HepG2 (cell line): ENCODE results near the gene PSMG4. TPM values are rescaled to one million over a fixed set of nuclear protein-coding genes. Genes with fewer than 3 reads are reported as not detected.
A peak's percentile ranks its signal among the peaks of the same experiment; 100 is the strongest.

Source experiments
- MAX ChIP-seq: IDR thresholded peaks from 2 replicates; pipeline ENCODE4 v1.6.1; 2012; ENCODE audit warnings: inconsistent platforms
- NFKB2 ChIP-seq: sonication (generic); formaldehyde crosslinking; IDR thresholded peaks from 2 replicates; pipeline ENCODE4 v1.4.0; 2020; ENCODE audit warnings: missing genetic modification reagents, borderline replicate concordance
- SOX6 ChIP-seq, 2 experiments: fragments of 450-650 bp in 1 of 2; sonication (generic) in 1 of 2; formaldehyde crosslinking in 1 of 2; IDR thresholded peaks; 2 replicates each; pipeline versions ENCODE4 v1.4.0 to v1.6.1; 2017 to 2020; ENCODE audit warnings: antibody characterized with exemption in 1 of 2, mild to moderate bottlenecking in 1 of 2, missing genetic modification reagents in 1 of 2
- U2AF1 ChIP-seq: fragments of 200-400 bp; formaldehyde crosslinking; optimal IDR thresholded peaks from 2 replicates; pipeline ENCODE3; 2017; ENCODE audit warnings: mild to moderate bottlenecking, low read depth, low read length
- ZNF589 ChIP-seq: sonication (generic); formaldehyde crosslinking; conservative IDR thresholded peaks from 2 replicates; pipeline ENCODE4 v1.8.0; 2022; ENCODE audit warnings: mild to moderate bottlenecking, moderate library complexity, missing genetic modification reagents
- ZNF678 ChIP-seq: sonication (generic); formaldehyde crosslinking; IDR thresholded peaks from 2 replicates; pipeline ENCODE4 v1.4.0; 2020; ENCODE audit warnings: mild to moderate bottlenecking, missing genetic modification reagents
- polyA plus RNA-seq, 8 experiments: library from polyadenylated mRNA; depleted of rRNA in 3 of 8; stranded (reverse) in 7 of 8; unstranded in 1 of 8; fragments of >200 nt; fragmentation: Illumina TruSeq in 4 of 8; extraction: Trizol in 4 of 8; gene quantifications; 2 replicates each; pipeline versions ENCODE4 v1.2.1 to v1.2.3, GENCODE V29; 2011 to 2016; ENCODE audit warnings: low read depth in 4 of 8, missing spikeins in 1 of 8, mixed read lengths in 1 of 8; ENCODE audit not compliant: insufficient read depth in 1 of 8
- total RNA-seq, 5 experiments: library from RNA; depleted of rRNA; stranded (reverse); fragments of >200 nt; fragmentation: Illumina TruSeq; extraction: Trizol; gene quantifications; 2 replicates each; pipeline ENCODE4 v1.2.3, GENCODE V29; 2016; ENCODE audit warnings: low read depth in 1 of 5
- TF ChIP-seq, protein P1 (sequence below): sonication (generic); formaldehyde crosslinking; IDR thresholded peaks from 2 replicates; pipeline ENCODE4 v1.5.1; 2020; ENCODE audit warnings: mild to moderate bottlenecking, missing genetic modification reagents, moderate library complexity
- TF ChIP-seq, protein P2 (sequence below): IDR thresholded peaks from 2 replicates; pipeline ENCODE4 v1.6.1; 2016; ENCODE audit warnings: missing compliant biosample characterization, missing genetic modification reagents, borderline replicate concordance

Gene PSMG4
- total and polyA plus RNA-seq, 2 of the 13 experiments (the other 11 are each of a cell fraction or from before 2014, with no cell fraction given): 28.5 to 32.8 TPM

DNA sequence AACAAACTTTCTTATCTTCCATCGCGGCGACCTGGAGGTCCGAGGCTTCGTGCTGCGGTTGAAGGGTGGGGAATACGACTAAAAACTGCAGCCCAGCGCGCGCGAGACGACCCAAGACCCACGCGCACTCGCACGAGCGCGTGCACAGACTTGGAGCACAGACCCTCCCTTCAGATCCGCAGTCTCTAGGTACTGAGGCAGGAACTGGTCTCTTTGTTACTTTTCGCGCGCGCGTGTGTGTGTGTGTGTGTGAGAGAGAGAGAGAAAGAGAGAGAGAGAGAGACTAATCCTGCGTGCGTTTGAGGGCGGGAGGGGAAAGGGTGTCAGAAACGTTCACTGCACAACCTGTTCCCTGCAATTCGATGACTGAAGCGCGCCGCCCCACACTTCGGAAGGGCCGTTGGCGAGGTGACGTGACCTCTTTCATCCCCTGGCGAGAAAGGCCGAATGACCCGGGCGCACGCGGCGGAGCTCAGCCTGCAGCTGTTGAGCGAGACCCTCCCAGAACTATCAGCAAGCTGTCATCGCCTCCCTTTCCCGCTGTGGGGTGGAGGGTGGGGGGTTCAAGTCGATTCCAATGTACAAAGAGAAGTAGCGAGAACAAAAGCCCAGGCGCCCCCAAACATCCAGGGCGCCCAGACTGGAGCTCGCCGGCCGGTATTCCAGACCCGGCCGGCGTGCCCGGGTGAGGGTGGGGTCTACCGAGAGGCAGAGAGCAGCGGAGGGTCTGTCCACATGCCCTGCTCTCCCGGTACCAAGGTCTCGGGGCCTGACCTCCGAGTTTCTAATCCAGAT is 29.8 kb upstream of the PSMG4 start (continued):
- TF ChIP-seq, protein P1, sequence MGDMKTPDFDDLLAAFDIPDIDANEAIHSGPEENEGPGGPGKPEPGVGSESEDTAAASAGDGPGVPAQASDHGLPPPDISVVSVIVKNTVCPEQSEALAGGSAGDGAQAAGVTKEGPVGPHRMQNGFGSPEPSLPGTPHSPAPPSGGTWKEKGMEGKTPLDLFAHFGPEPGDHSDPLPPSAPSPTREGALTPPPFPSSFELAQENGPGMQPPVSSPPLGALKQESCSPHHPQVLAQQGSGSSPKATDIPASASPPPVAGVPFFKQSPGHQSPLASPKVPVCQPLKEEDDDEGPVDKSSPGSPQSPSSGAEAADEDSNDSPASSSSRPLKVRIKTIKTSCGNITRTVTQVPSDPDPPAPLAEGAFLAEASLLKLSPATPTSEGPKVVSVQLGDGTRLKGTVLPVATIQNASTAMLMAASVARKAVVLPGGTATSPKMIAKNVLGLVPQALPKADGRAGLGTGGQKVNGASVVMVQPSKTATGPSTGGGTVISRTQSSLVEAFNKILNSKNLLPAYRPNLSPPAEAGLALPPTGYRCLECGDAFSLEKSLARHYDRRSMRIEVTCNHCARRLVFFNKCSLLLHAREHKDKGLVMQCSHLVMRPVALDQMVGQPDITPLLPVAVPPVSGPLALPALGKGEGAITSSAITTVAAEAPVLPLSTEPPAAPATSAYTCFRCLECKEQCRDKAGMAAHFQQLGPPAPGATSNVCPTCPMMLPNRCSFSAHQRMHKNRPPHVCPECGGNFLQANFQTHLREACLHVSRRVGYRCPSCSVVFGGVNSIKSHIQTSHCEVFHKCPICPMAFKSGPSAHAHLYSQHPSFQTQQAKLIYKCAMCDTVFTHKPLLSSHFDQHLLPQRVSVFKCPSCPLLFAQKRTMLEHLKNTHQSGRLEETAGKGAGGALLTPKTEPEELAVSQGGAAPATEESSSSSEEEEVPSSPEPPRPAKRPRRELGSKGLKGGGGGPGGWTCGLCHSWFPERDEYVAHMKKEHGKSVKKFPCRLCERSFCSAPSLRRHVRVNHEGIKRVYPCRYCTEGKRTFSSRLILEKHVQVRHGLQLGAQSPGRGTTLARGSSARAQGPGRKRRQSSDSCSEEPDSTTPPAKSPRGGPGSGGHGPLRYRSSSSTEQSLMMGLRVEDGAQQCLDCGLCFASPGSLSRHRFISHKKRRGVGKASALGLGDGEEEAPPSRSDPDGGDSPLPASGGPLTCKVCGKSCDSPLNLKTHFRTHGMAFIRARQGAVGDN (CRISPR knock-in tag): peak; percentile 60
- TF ChIP-seq NFKB2 (no peak), ZNF589 (CRISPR knock-in tag) (0 out of 2 replicates have a peak, but pooled peaks have one; percentile 29), SOX6 (IDR thresholded peaks at IDR 0.05) (no peak), SOX6 (CRISPR knock-in tag; IDR thresholded peaks at IDR 0.05) (peak; percentile 9; the same call in 1 of the 2 replicates), ZNF678 (no peak), MAX (peak; percentile 38), U2AF1 (peak; percentile 19)
- TF ChIP-seq, protein P2, sequence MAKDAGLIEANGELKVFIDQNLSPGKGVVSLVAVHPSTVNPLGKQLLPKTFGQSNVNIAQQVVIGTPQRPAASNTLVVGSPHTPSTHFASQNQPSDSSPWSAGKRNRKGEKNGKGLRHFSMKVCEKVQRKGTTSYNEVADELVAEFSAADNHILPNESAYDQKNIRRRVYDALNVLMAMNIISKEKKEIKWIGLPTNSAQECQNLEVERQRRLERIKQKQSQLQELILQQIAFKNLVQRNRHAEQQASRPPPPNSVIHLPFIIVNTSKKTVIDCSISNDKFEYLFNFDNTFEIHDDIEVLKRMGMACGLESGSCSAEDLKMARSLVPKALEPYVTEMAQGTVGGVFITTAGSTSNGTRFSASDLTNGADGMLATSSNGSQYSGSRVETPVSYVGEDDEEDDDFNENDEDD (CRISPR knock-in tag): 0 out of 2 replicates have a peak, but pooled peaks have one; percentile 41
